SK-N-SH (cell line): Measurements from ENCODE around the gene PRKG1. TPM values are rescaled to one million over a fixed set of nuclear protein-coding genes. Genes with fewer than 3 reads are reported as not detected.

Experiments
- CTCF ChIA-PET: fragments of 300-600, 350-600 bp; formaldehyde crosslinking; extraction: SDS; loops from one replicate; lab custom pipeline; 2021; lab: Yijun Ruan, JAX
- POLR2A ChIA-PET: fragments of 350-600 bp; sonication (Branson Sonifier 250); formaldehyde crosslinking; extraction: SDS; loops from one replicate; lab custom pipeline; 2020; ENCODE audit warnings: antibody characterized with exemption, inconsistent platforms; lab: Yijun Ruan, JAX
- DNase-seq: peaks from one replicate; pipeline ENCODE4 v3.0.0; 2012
- H2AFZ ChIP-seq: fragments of 200-600 bp; sonication (generic); 2 replicates; pipeline ENCODE4 v1.8.1; 2016; ENCODE audit warnings: antibody characterized with exemption, mild to moderate bottlenecking, low read depth
- H3F3A ChIP-seq: fragments of 200-600 bp; sonication (generic); replicated peaks from 2 replicates; pipeline ENCODE3; 2016; ENCODE audit warnings: antibody characterized with exemption, mild to moderate bottlenecking; ENCODE audit not compliant: insufficient read depth
- H3K27ac ChIP-seq, 2 experiments: fragments of 200-500 bp in 1 of 2; fragments of 200-600 bp in 1 of 2; sonication (Bioruptor generic) in 1 of 2; sonication (generic), shearing (Covaris generic) in 1 of 2; 2 replicates each; pipeline versions ENCODE4 v1.5.1 to v1.6.1; 2014 to 2016; ENCODE audit warnings: low read depth in 2 of 2, inconsistent platforms in 1 of 2, low read length in 1 of 2, mild to moderate bottlenecking in 1 of 2, mixed read lengths in 1 of 2
- H3K27me3 ChIP-seq: fragments of 200-600 bp; sonication (generic), shearing (Covaris generic); 2 replicates; pipeline ENCODE4 v1.6.1; 2016; ENCODE audit warnings: mixed run types; ENCODE audit not compliant: insufficient read depth
- H3K36me3 ChIP-seq, 2 experiments: fragments of 200-500 bp in 1 of 2; fragments of 200-600 bp in 1 of 2; sonication (Bioruptor generic) in 1 of 2; sonication (generic) in 1 of 2; replicated peaks in 1 of 2; 2 replicates each; pipeline versions ENCODE3 to v1.5.1; 2014 to 2016; ENCODE audit warnings: low read length in 1 of 2, mild to moderate bottlenecking in 1 of 2; ENCODE audit not compliant: insufficient read depth in 2 of 2, control insufficient read depth in 1 of 2
- H3K4me1 ChIP-seq, 2 experiments: fragments of 200-500 bp in 1 of 2; fragments of 200-600 bp in 1 of 2; sonication (Bioruptor generic) in 1 of 2; sonication (generic), shearing (Covaris generic) in 1 of 2; 2 replicates each; pipeline versions ENCODE4 v1.5.1 to v1.6.1; 2014 to 2016; ENCODE audit warnings: low read depth in 1 of 2, low read length in 1 of 2, mixed run types in 1 of 2; ENCODE audit not compliant: insufficient read depth in 2 of 2, control insufficient read depth in 1 of 2
- H3K4me2 ChIP-seq: fragments of 200-600 bp; sonication (generic), shearing (Covaris generic); 2 replicates; pipeline ENCODE4 v1.6.1; 2017; ENCODE audit warnings: mixed run types
- H3K4me3 ChIP-seq, 2 experiments: fragments of 200-500 bp in 1 of 2; fragments of 200-600 bp in 1 of 2; sonication (Bioruptor generic) in 1 of 2; sonication (generic), shearing (Covaris generic) in 1 of 2; 2 replicates each; pipeline versions ENCODE4 v1.5.1 to v1.8.1; 2014 to 2016; ENCODE audit warnings: low read depth in 2 of 2, inconsistent platforms in 1 of 2, low read length in 1 of 2, mild to moderate bottlenecking in 1 of 2, mixed read lengths in 1 of 2, moderate library complexity in 1 of 2
- H3K79me2 ChIP-seq: fragments of 200-600 bp; sonication (generic); 2 replicates; pipeline ENCODE4 v1.8.1; 2017; ENCODE audit warnings: mild to moderate bottlenecking; ENCODE audit not compliant: insufficient read depth
- H3K9ac ChIP-seq: fragments of 200-600 bp; sonication (generic); 2 replicates; pipeline ENCODE4 v1.6.1; 2017; ENCODE audit warnings: mixed run types
- H3K9me2 ChIP-seq: fragments of 200-600 bp; sonication (generic); 2 replicates; pipeline ENCODE4 v1.6.1; 2017; ENCODE audit warnings: mixed run types
- H3K9me3 ChIP-seq: fragments of 200-600 bp; sonication (generic); 2 replicates; pipeline ENCODE4 v1.6.1; 2017; ENCODE audit warnings: mixed run types, mild to moderate bottlenecking, moderate library complexity
- H4K20me1 ChIP-seq: fragments of 200-600 bp; sonication (generic); 2 replicates; pipeline ENCODE4 v1.6.1; 2017; ENCODE audit warnings: mild to moderate bottlenecking, mixed run types; ENCODE audit not compliant: insufficient read depth
- CHD2 ChIP-seq: fragments of 150-350 bp; IDR thresholded peaks from 2 replicates; pipeline ENCODE4 v1.6.1; 2018; ENCODE audit warnings: low read length; ENCODE audit not compliant: partially characterized antibody
- CTCF ChIP-seq: fragments of 200-600 bp; sonication (generic); IDR thresholded peaks from 2 replicates; pipeline ENCODE4 v1.6.1; 2017; ENCODE audit warnings: antibody characterized with exemption, mild to moderate bottlenecking, moderate library complexity
- EP300 ChIP-seq, 2 experiments: IDR thresholded peaks; 2 replicates each; pipeline versions ENCODE4 v1.4.0 to v1.6.1; 2012; ENCODE audit warnings: borderline replicate concordance in 1 of 2, low read depth in 1 of 2, low read length in 1 of 2
- FOSL2 ChIP-seq: IDR thresholded peaks from 2 replicates; pipeline ENCODE4 v1.4.0; 2012; ENCODE audit warnings: low read depth, mild to moderate bottlenecking, moderate library complexity, borderline replicate concordance
- GABPA ChIP-seq: IDR thresholded peaks from 2 replicates; pipeline ENCODE4 v1.4.0; 2012; ENCODE audit warnings: low read depth, mild to moderate bottlenecking
- GATA2 ChIP-seq: sonication (generic); formaldehyde crosslinking; IDR thresholded peaks from 2 replicates; pipeline ENCODE4 v1.5.0; 2020; ENCODE audit warnings: mild to moderate bottlenecking, missing genetic modification reagents
- IRF3 ChIP-seq: fragments of 150-350 bp; IDR thresholded peaks from 2 replicates; pipeline ENCODE4 v1.6.1; 2016; ENCODE audit warnings: mild to moderate bottlenecking, low read depth, low read length
- JUND ChIP-seq: IDR thresholded peaks from 2 replicates; pipeline ENCODE4 v1.4.0; 2012
- NRF1 ChIP-seq: IDR thresholded peaks from 2 replicates; pipeline ENCODE4 v1.6.1; 2012; ENCODE audit warnings: low read depth, mild to moderate bottlenecking, low read length
- RFX5 ChIP-seq: IDR thresholded peaks from 2 replicates; pipeline ENCODE4 v1.6.1; 2012; ENCODE audit warnings: mild to moderate bottlenecking, improper control_type of control experiment, low read length
- SMC3 ChIP-seq: IDR thresholded peaks from 2 replicates; pipeline ENCODE4 v1.6.1; 2012; ENCODE audit warnings: low read depth, low read length, improper control_type of control experiment
- TAF1 ChIP-seq: IDR thresholded peaks from 2 replicates; pipeline ENCODE4 v1.6.1; 2012; ENCODE audit warnings: low read depth, mild to moderate bottlenecking, low read length, moderate library complexity, borderline replicate concordance
- TCF12 ChIP-seq: IDR thresholded peaks from 2 replicates; pipeline ENCODE4 v1.4.0; 2012
- USF1 ChIP-seq: IDR thresholded peaks from 2 replicates; pipeline ENCODE4 v1.4.0; 2012; ENCODE audit warnings: low read depth, borderline replicate concordance
- YY1 ChIP-seq: IDR thresholded peaks from 2 replicates; pipeline ENCODE4 v1.4.0; 2012; ENCODE audit warnings: low read depth, mild to moderate bottlenecking
- ZBTB33 ChIP-seq: IDR thresholded peaks from 2 replicates; pipeline ENCODE4 v1.4.0; 2012; ENCODE audit warnings: low read depth, borderline replicate concordance
- polyA plus RNA-seq, 3 experiments: library from polyadenylated mRNA; depleted of rRNA; stranded (reverse); fragments of >200 nt; gene quantifications; 2 replicates each; pipeline ENCODE4 v1.2.3, GENCODE V29; 2012
- TF ChIP-seq, protein P1 (sequence below): IDR thresholded peaks from 2 replicates; pipeline ENCODE4 v1.6.1; 2012; ENCODE audit warnings: mild to moderate bottlenecking, low read depth, low read length, moderate library complexity
- TF ChIP-seq, protein P2 (sequence below): IDR thresholded peaks from 2 replicates; pipeline ENCODE4; 2012

Gene PRKG1
- polyA plus RNA-seq, 1 of the 3 experiments (the other 2 are of a cell fraction): 4.1 TPM

GRCh38 chr10:51666456-51666855 is 592.2 kb downstream of the PRKG1 start:
- TF ChIP-seq GATA2 (CRISPR knock-in tag): no peak
- no peak for TF ChIP-seq IRF3
- TF ChIP-seq YY1: no peak
- TF ChIP-seq NRF1: no peak
- no peak for TF ChIP-seq EP300 (IDR thresholded peaks at IDR 0.05; ENCODE audit: borderline replicate concordance in 1 of 2, low read depth in 1 of 2, low read length in 1 of 2)
- TF ChIP-seq RFX5: no peak
- no peak for TF ChIP-seq TAF1
- TF ChIP-seq, protein P1, sequence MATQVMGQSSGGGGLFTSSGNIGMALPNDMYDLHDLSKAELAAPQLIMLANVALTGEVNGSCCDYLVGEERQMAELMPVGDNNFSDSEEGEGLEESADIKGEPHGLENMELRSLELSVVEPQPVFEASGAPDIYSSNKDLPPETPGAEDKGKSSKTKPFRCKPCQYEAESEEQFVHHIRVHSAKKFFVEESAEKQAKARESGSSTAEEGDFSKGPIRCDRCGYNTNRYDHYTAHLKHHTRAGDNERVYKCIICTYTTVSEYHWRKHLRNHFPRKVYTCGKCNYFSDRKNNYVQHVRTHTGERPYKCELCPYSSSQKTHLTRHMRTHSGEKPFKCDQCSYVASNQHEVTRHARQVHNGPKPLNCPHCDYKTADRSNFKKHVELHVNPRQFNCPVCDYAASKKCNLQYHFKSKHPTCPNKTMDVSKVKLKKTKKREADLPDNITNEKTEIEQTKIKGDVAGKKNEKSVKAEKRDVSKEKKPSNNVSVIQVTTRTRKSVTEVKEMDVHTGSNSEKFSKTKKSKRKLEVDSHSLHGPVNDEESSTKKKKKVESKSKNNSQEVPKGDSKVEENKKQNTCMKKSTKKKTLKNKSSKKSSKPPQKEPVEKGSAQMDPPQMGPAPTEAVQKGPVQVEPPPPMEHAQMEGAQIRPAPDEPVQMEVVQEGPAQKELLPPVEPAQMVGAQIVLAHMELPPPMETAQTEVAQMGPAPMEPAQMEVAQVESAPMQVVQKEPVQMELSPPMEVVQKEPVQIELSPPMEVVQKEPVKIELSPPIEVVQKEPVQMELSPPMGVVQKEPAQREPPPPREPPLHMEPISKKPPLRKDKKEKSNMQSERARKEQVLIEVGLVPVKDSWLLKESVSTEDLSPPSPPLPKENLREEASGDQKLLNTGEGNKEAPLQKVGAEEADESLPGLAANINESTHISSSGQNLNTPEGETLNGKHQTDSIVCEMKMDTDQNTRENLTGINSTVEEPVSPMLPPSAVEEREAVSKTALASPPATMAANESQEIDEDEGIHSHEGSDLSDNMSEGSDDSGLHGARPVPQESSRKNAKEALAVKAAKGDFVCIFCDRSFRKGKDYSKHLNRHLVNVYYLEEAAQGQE: no peak
- no peak for TF ChIP-seq SMC3
- no peak for TF ChIP-seq USF1
- TF ChIP-seq CTCF: no peak
- TF ChIP-seq JUND: no peak
- TF ChIP-seq TCF12: no peak
- no peak for TF ChIP-seq ZBTB33
- no peak for TF ChIP-seq CHD2
- TF ChIP-seq, protein P2, sequence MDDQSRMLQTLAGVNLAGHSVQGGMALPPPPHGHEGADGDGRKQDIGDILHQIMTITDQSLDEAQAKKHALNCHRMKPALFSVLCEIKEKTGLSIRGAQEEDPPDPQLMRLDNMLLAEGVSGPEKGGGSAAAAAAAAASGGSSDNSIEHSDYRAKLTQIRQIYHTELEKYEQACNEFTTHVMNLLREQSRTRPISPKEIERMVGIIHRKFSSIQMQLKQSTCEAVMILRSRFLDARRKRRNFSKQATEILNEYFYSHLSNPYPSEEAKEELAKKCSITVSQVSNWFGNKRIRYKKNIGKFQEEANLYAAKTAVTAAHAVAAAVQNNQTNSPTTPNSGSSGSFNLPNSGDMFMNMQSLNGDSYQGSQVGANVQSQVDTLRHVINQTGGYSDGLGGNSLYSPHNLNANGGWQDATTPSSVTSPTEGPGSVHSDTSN: no peak
- TF ChIP-seq GABPA: no peak
- no peak for TF ChIP-seq FOSL2
- Histone ChIP-seq H3K27ac (no peak overlapping the region), H3K9me2 (no peaks in the 10 kb centered on the region), H3K9ac (no peak overlapping the region), H3K4me1 (peaks cover 4 to 5% of the 10 kb centered on the region in 2 experiments; a peak in 2 of 4 replicates), H3K9me3 (no peaks in the 10 kb centered on the region), H4K20me1 (no peaks in the 10 kb centered on the region), H3K36me3 (no peaks in the 10 kb centered on the region), H2AFZ (no peak overlapping the region), H3K79me2 (no peaks in the 10 kb centered on the region), H3K4me3 (no peak overlapping the region), H3K27me3 (no peaks in the 10 kb centered on the region), H3K4me2 (no peak overlapping the region), H3F3A (no peaks in the 10 kb centered on the region)
- no peak for DNase-seq
- ChIA-PET POLR2A (no interaction called here), CTCF (no interaction called here)
